ENCODE measurements around the gene ASCL3. TPM values are rescaled to one million over a fixed set of nuclear protein-coding genes. Genes with fewer than 3 reads are reported as not detected.

ASCL3 gene
- total and polyA plus RNA-seq, 2 of the 8 experiments (the other 6 are each of a cell fraction or from before 2014, with no cell fraction given), result not detected

GRCh38 chr11:8905528-8906165 is 37.2 kb downstream of the ASCL3 start (continued):
- no peak for TF ChIP-seq ATF2 (IDR thresholded peaks at IDR 0.05; ENCODE audit: low read length)

Data from H1 (cell line).